HG02885 (cell line): Measurements from ENCODE around the gene AKIRIN2.
"Not testable (repeated sequence)": the region's sequence is repeated elsewhere in the genome, so short reads cannot be mapped to it uniquely, and the experiment has no call there.

Experiments
- ATAC-seq: cut with Tn5 transposase; IDR thresholded peaks from one replicate; pipeline ENCODE4 v1.9.1; 2021; ENCODE audit warnings: mild to moderate bottlenecking; ENCODE audit not compliant: unreplicated experiment, poor library complexity

AKIRIN2 gene

DNA sequence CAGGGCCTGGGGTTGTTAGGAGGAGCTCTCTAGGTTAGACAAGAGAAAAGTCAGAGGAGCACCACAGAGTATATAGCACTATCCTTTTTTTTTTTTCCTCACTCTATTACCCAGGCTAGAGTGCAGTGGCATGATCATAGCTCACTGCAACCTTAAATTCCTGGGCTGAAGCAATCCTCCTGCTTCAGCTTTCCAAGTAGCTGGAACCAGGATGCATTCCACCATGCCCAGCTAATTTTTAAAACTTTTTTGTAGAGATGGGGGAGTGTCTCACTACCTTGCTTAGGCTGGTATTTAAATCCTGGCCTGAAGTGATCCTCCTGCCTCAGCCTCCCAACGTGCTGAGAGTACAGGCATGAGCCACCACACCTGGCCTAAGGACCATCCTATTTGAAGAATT is 19.3 kb upstream of the AKIRIN2 start:
- ATAC-seq = no peak

DNA sequence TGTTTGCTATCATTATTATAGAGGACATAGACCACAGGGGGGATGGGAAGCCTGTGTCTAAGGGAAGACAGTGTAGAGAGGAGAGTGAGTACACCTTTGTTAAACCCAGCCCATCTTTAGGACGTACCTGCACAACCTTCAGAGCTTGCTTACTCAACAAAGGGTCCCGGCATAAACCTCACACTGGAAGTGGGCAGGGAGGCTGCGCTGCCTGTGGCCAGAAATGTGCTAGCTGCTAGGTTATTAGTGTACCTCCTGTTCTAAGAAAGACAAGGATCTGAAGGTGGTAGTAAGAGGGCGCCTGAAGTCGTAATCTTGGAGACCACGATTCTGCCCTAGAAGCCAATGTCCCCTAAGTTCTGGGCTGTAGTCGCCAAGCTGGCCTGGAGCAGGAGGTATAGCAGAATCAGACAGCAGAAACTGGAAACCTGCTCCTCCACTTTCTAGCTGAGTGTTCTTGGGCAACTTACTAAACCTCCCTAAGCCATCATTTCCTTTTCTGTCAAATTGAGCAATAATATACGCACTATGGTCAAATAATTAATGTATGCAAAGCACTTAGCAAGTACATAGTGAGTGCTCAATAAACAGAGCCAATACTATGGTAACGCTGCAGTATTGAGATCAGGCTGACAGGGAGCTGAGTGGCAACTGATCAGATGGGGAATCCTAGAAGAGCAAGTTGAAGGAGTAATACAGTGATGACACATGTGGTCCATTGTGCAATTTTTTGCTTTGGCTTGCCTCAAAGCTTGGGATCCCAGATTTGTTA is 16.8 kb upstream of the AKIRIN2 start:
- no peak for ATAC-seq

DNA sequence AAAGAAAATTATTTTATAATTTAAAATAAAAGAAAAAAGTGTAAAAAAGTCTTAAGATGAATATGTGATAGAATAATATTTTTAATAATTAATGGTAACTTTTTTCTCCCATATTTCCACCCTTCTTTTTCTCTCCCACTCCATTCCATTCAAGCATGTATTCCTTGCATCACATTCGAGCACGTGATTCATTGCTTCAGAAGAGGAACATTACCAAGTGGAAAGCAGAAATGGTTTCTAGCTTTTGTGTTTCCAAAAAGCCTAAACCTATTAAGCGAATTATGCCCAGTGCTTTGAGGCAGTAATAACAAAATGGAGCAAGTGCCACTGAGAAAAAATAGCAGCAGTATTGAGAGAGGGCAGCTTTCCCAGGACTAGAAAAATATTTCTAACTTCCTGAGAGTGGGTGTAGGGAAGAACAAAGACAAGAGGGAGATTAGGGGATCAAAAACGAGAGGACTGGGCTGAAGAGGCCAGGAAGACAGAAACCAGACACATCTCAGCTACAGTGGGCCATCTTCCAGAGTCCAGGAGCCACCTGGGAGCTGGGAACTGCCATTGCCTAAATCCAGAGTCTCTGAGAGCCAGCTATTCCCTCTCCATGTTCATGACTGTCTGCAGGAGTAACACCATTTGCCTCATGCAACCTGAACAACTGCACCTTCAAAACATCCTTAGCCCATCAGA is 15.0 kb upstream of the AKIRIN2 start:
- ATAC-seq = no peak

GRCh38 chr6:87714093-87714842 is 12.2 kb upstream of the AKIRIN2 start:
- peak; percentile 44 for ATAC-seq

GRCh38 chr6:87712713-87713112 is 10.7 kb upstream of the AKIRIN2 start:
- ATAC-seq = not testable (repeated sequence)

DNA sequence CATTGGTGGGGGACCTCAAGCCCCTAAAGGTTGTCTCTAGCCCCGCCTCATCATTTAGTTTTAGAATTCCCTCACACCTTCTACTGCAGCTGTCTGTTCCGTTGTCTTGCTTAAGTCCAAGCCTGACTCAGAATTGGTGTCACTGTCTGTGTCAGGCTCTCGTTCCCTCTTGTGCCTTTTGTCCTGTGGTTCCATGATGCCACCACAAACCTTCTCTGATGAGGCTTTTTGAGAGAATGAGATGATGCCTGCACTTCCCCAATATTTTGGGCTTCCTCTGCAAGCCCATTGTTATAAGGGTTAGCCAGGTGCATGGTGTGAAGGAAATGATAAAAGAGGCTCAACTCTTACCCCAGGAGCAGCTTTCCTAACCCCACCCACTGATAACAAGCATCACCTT is 8.1 kb upstream of the AKIRIN2 start:
- ATAC-seq = no peak

GRCh38 chr6:87708581-87709427 is 6.8 kb upstream of the AKIRIN2 start:
- ATAC-seq = not testable (repeated sequence)

DNA sequence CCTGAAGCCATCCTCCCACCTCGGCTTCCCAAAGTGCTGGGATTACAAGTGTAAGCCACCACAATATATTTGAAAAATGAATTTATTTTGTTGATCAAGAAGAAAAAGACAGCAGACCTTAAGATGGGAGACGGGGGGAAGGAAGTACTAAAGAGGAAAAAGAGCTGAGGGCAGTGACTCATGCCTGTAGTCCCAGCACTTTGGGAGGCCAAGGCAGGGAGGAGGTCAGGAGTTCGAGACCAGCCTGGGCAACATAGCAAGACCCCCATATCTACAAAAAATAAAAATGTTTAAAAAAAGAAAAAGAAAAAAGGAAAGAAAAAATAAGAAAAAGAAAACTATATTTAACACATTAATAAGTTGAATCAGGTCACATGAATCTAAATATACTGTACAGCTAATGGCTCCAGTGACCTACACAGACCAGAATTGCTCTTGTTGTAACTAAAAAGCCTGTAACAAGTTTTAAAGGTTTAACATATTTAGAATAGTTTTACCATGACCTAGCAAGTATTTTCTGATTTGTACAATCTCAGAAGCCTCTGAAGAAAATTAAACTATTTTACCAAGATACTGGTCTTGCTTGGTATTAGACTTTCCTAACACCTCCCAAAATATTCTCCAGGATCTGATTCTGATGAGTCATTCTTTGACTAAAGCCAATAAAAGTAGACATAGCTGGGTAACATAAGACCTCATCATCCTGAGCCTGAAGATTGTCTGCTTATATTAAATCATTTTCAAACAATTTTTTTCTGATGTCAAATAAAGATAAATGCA is 4.3 kb upstream of the AKIRIN2 start:
- no peak for ATAC-seq

GRCh38 chr6:87705070-87705691 is 3.1 kb upstream of the AKIRIN2 start:
- peak; percentile 52 for ATAC-seq

DNA sequence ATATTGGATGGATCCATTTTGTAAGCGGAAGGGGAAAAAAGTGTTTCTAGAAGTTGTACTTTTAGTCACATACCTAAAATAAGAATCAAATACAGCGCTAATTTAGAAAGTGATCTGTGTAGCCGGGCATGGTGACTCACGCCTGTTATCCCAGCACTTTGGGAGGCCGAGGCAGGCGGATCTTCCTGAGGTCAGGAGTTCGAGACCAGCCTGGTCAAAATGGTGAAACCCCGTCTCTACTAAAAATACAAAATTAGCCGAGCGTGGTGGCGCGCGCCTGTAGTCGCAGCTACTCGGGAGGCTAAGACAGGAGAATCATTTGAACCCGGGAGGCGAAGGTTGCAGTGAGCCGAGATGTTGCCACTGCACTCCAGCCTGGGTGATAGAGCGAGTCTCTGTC is 1.0 kb upstream of the AKIRIN2 start:
- not testable (repeated sequence) for ATAC-seq

DNA sequence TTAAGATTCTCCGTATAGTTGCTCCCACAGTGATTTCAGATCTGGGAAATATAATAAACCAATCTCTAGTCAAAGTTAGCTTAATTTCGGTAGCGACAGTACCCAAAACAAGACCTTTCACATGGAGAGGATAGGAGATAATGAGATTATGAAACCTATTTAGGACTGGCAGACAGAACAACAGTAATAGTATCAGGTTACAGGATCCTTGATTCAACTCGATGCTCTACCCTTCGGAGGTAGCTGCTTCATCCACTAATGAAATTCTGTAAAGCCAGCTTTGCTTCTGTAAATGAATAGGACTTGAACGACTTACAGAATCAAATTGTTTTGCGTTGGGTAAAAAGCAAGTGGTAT is 534 bp upstream of the AKIRIN2 start:
- peak; percentile 16 for ATAC-seq

DNA sequence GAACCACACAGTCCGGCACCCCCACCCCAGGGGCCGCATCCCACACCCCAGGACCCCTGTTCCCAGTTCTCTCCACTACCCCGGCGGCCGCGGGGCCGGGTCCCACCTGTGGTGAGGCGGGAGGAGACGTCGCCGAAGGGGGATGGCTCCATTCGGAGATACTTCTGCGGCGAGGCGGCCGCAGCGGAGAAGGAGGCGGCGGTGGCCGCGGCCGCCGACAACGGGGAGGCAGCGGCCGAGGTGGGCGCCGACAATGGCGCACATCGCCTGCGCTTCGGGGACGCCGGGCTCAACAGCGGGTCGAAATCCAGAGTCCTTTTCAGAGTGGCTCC is 723 bp downstream of the AKIRIN2 start:
- peak; percentile 0 for ATAC-seq

GRCh38 chr6:87700397-87701343 is 1.4 kb downstream of the AKIRIN2 start:
- ATAC-seq = no peak

DNA sequence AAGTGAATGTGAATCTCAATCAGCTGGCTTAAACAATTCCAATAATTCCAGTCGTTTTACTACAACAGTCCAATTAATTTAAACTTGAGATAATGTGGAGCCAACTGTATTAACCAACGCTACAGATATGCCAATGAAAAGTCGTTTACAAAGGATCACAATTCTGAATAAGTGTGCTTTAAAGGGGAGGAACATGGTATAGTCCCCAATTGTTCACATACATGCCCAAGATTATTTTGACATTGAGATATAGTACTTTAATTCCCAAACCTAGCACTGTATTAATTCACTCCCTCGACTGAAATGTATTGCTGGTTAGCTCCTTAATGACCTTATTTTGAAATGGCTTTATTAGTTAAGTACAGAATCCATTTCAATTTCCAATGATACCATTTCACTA is 2.5 kb downstream of the AKIRIN2 start:
- ATAC-seq = no peak

- no peak for ATAC-seq
Measured at GRCh38 chr6:87698547-87699006, 3.5 kb downstream of the AKIRIN2 start.

GRCh38 chr6:87697581-87698546 is 4.2 kb downstream of the AKIRIN2 start:
- ATAC-seq = no peak

DNA sequence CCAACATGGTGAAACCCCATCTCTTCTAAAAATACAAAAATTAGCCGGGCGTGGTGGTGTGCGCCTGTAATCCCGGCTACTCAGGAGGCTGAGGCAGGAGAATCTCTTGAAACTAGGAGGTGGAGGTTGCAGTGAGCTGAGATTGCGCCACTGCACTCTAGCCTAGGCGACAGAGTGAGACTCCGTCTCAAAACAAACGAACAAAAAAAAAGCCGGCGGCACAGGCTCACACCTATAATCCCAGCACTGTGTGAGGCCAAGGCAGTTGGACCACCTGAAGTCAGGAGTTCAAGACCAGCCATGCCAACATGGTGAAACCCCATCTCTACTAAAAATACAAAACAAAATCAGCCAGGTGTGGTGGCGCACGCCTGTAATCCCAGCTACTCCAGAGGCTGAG is 5.2 kb downstream of the AKIRIN2 start:
- ATAC-seq = not testable (repeated sequence)
